Neural cell (in vitro differentiated cells): ENCODE results near the gene IFNL4. TPM values are rescaled to one million over a fixed set of nuclear protein-coding genes. Genes with fewer than 3 reads are reported as not detected.
"Not testable (repeated sequence)": the region's sequence is repeated elsewhere in the genome, so short reads cannot be mapped to it uniquely, and the experiment has no call there.

Experiments
- H2AFZ ChIP-seq: fragments of 200-600, 300-800 bp; sonication (generic), shearing (Covaris generic); 2 replicates; pipeline ENCODE4 v1.6.0; 2014; ENCODE audit warnings: low read depth, mild to moderate bottlenecking, antibody characterized with exemption, low read length, moderate library complexity
- H3F3A ChIP-seq: fragments of 200-600 bp; shearing (Covaris generic); 2 replicates; pipeline ENCODE4 v1.6.1; 2016; ENCODE audit warnings: mild to moderate bottlenecking, moderate library complexity, mixed read lengths, antibody characterized with exemption, low read length; ENCODE audit not compliant: insufficient read depth, poor library complexity, severe bottlenecking
- H3K27ac ChIP-seq: fragments of 200-600, 300-800 bp; sonication (generic), shearing (Covaris generic); 2 replicates; pipeline ENCODE4 v1.5.1; 2014; ENCODE audit warnings: mild to moderate bottlenecking, low read length, moderate library complexity
- H3K27me3 ChIP-seq: fragments of 300-800, 200-600 bp; sonication (generic), shearing (Covaris generic); 2 replicates; pipeline ENCODE4 v1.6.0; 2014; ENCODE audit warnings: mild to moderate bottlenecking, low read depth, low read length, moderate library complexity; ENCODE audit not compliant: insufficient read depth
- H3K36me3 ChIP-seq: fragments of 300-800, 200-600 bp; sonication (generic), shearing (Covaris generic); 2 replicates; pipeline ENCODE4 v1.5.1; 2014; ENCODE audit warnings: mild to moderate bottlenecking, antibody characterized with exemption, low read length, moderate library complexity; ENCODE audit not compliant: insufficient read depth
- H3K4me2 ChIP-seq: fragments of 300-800, 200-600 bp; sonication (generic), shearing (Covaris generic); 2 replicates; pipeline ENCODE4 v1.6.0; 2014; ENCODE audit warnings: mild to moderate bottlenecking, low read length
- H3K4me3 ChIP-seq: fragments of 300-800, 200-600 bp; sonication (generic), shearing (Covaris generic); 2 replicates; pipeline ENCODE4 v1.5.1; 2014; ENCODE audit warnings: mild to moderate bottlenecking, low read length, moderate library complexity
- H3K79me2 ChIP-seq: fragments of 200-600 bp; shearing (Covaris generic); replicated peaks from 2 replicates; pipeline ENCODE4 v1.6.0; 2014; ENCODE audit warnings: mild to moderate bottlenecking, low read length, moderate library complexity; ENCODE audit not compliant: insufficient read depth
- H3K9ac ChIP-seq: fragments of 300-800, 200-600 bp; sonication (generic), shearing (Covaris generic); 2 replicates; pipeline ENCODE4 v1.6.1; 2016; ENCODE audit warnings: mild to moderate bottlenecking, low read length, mixed read lengths
- H3K9me2 ChIP-seq: fragments of 200-600 bp; shearing (Covaris generic); 2 replicates; pipeline ENCODE4 v1.6.1; 2016; ENCODE audit warnings: mild to moderate bottlenecking, low read length, mixed read lengths; ENCODE audit not compliant: insufficient read depth
- H3K9me3 ChIP-seq: fragments of 200-600, 300-800 bp; sonication (generic), shearing (Covaris generic); 2 replicates; pipeline ENCODE4 v1.6.1; 2016; ENCODE audit warnings: mild to moderate bottlenecking, mixed run types, low read length, moderate library complexity, mixed read lengths
- H4K20me1 ChIP-seq: fragments of 200-600 bp; shearing (Covaris generic); 2 replicates; pipeline ENCODE4 v1.6.1; 2016; ENCODE audit warnings: mild to moderate bottlenecking, mixed run types; ENCODE audit not compliant: insufficient read depth
- CTCF ChIP-seq: fragments of 450-650 bp; IDR thresholded peaks from 2 replicates; pipeline ENCODE4 v1.5.1; 2014; ENCODE audit warnings: antibody characterized with exemption, mild to moderate bottlenecking, moderate library complexity; ENCODE audit not compliant: poor library complexity, severe bottlenecking
- EP300 ChIP-seq: fragments of 450-650 bp; conservative IDR thresholded peaks from 2 replicates; pipeline ENCODE4 v1.6.1; 2014; ENCODE audit warnings: antibody characterized with exemption, mild to moderate bottlenecking, moderate library complexity; ENCODE audit not compliant: poor library complexity, severe bottlenecking
- EZH2 ChIP-seq: fragments of 200-600, 300-800 bp; shearing (Covaris generic), sonication (generic); IDR thresholded peaks from 2 replicates; pipeline ENCODE4 v1.6.1; 2014; ENCODE audit warnings: antibody characterized with exemption, low read length, borderline replicate concordance, mild to moderate bottlenecking; ENCODE audit not compliant: insufficient read depth, poor library complexity, severe bottlenecking
- MXI1 ChIP-seq: fragments of 450-650 bp; conservative IDR thresholded peaks from 2 replicates; pipeline ENCODE4 v1.6.1; 2014; ENCODE audit warnings: antibody characterized with exemption, mild to moderate bottlenecking; ENCODE audit not compliant: poor library complexity, severe bottlenecking
- POLR2AphosphoS5 ChIP-seq: IDR thresholded peaks from 2 replicates; pipeline ENCODE4 v1.6.1; 2012
- RAD21 ChIP-seq: fragments of 450-650 bp; conservative IDR thresholded peaks from 2 replicates; pipeline ENCODE4 v1.6.1; 2014; ENCODE audit warnings: antibody characterized with exemption, mild to moderate bottlenecking, moderate library complexity
- REST ChIP-seq: IDR thresholded peaks from 2 replicates; pipeline ENCODE4 v1.6.1; 2012; ENCODE audit warnings: borderline replicate concordance
- SMC3 ChIP-seq: fragments of 450-650 bp; conservative IDR thresholded peaks from 2 replicates; pipeline ENCODE4 v1.6.1; 2014; ENCODE audit warnings: antibody characterized with exemption, mild to moderate bottlenecking, moderate library complexity; ENCODE audit not compliant: poor library complexity
- TAF1 ChIP-seq: IDR thresholded peaks from 2 replicates; pipeline ENCODE4 v1.6.1; 2012; ENCODE audit warnings: low read depth
- polyA plus RNA-seq: library from polyadenylated mRNA; depleted of rRNA; stranded (reverse); fragments of >200 nt; gene quantifications from 2 replicates; pipeline ENCODE4 v1.2.3, GENCODE V29; 2014

The IFNL4 gene
- polyA plus RNA-seq, 1 donor from 2014 or later: not detected

GRCh38 chr19:39246951-39247669 is 1.5 kb downstream of the IFNL4 start:
- Histone ChIP-seq H3K36me3 (no peaks in the 10 kb centered on the region), H3K79me2 (no peaks in the 10 kb centered on the region), H3K9ac (no peak overlapping the region), H3F3A (no peaks in the 10 kb centered on the region), H3K4me2 (no peak overlapping the region), H4K20me1 (no peaks in the 10 kb centered on the region), H3K27me3 (peaks cover 29% of the 10 kb centered on the region), H2AFZ (no peak overlapping the region), H3K27ac (no peak overlapping the region), H3K4me3 (no peak overlapping the region), H3K9me3 (no peaks in the 10 kb centered on the region), H3K9me2 (no peaks in the 10 kb centered on the region)
- no peak for TF ChIP-seq TAF1
- TF ChIP-seq EP300: no peak
- TF ChIP-seq REST: no peak
- no peak for TF ChIP-seq POLR2AphosphoS5
- TF ChIP-seq MXI1: no peak
- no peak for TF ChIP-seq RAD21
- TF ChIP-seq CTCF: no peak
- no peak for TF ChIP-seq EZH2
- no peak for TF ChIP-seq SMC3

GRCh38 chr19:39245166-39245565 is 3.5 kb downstream of the IFNL4 start:
- not testable (repeated sequence) for H3K9ac ChIP-seq, H3K27ac ChIP-seq, H4K20me1 ChIP-seq, H3F3A ChIP-seq, H3K9me3 ChIP-seq, H3K9me2 ChIP-seq, H2AFZ ChIP-seq, H3K4me3 ChIP-seq, H3K4me2 ChIP-seq, H3K79me2 ChIP-seq, H3K36me3 ChIP-seq
- H3K27me3 ChIP-seq: peaks cover 29% of the 10 kb centered on the region

- not testable (repeated sequence) for H3K27ac ChIP-seq, H3F3A ChIP-seq, H3K4me2 ChIP-seq, H3K9ac ChIP-seq, H3K79me2 ChIP-seq, H3K9me3 ChIP-seq, H4K20me1 ChIP-seq, H3K4me3 ChIP-seq, H3K9me2 ChIP-seq, H2AFZ ChIP-seq, H3K36me3 ChIP-seq
- peaks cover 27% of the 10 kb centered on the region for H3K27me3 ChIP-seq
Observed at GRCh38 chr19:39244410-39245100, 4.1 kb downstream of the IFNL4 start, which contains the start of gene IFNL3. TSS of gene IFNL3 (minus strand) at chr19:39245006. CDS start at chr19:39244967, 39 bp downstream.

GRCh38 chr19:39243741-39244140 is 4.9 kb downstream of the IFNL4 start:
- not testable (repeated sequence) for H2AFZ ChIP-seq, H3K79me2 ChIP-seq, H3F3A ChIP-seq, H4K20me1 ChIP-seq, H3K9me2 ChIP-seq, H3K4me3 ChIP-seq, H3K36me3 ChIP-seq, H3K27ac ChIP-seq, H3K4me2 ChIP-seq, H3K9me3 ChIP-seq, H3K9ac ChIP-seq
- peaks cover 19% of the 10 kb centered on the region for H3K27me3 ChIP-seq
